Activated CD4-positive, alpha-beta T cell treated with anti-CD3 and anti-CD28 coated beads for 36 hours (primary cell): ENCODE measurements around the gene DHRS7C. TPM values are rescaled to one million over a fixed set of nuclear protein-coding genes. Genes with fewer than 3 reads are reported as not detected.

Experiments used
- ATAC-seq: fragments of 200-7000 bp; cut with Tn5 transposase; one replicate; pipeline ENCODE4 v1.10.0; 2021; ENCODE audit warnings: mild to moderate bottlenecking, moderate library complexity
- CTCF ChIA-PET: fragments of 350-600 bp; sonication (Branson Sonifier 250); formaldehyde crosslinking; loops from one replicate; lab custom pipeline; 2021; ENCODE audit warnings: antibody characterized with exemption; lab: Charles Lee
- POLR2A ChIA-PET: fragments of 350-600 bp; sonication (Branson Sonifier 250); formaldehyde crosslinking; loops from one replicate; lab custom pipeline; 2021; ENCODE audit warnings: antibody characterized with exemption, inconsistent platforms; lab: Charles Lee
- DNase-seq: peaks from one replicate; pipeline ENCODE4 v3.0.0-alpha.2; 2020
- H3K27ac Mint-ChIP-seq: one replicate; pipeline ENCODE4 v1.8.0; 2021; ENCODE audit warnings: mixed read lengths
- H3K27me3 Mint-ChIP-seq: one replicate; pipeline ENCODE4 v1.8.0; 2021; ENCODE audit warnings: mixed read lengths
- H3K36me3 Mint-ChIP-seq: one replicate; pipeline ENCODE4 v1.8.0; 2021; ENCODE audit warnings: low read depth, mixed read lengths
- H3K4me1 Mint-ChIP-seq: one replicate; pipeline ENCODE4 v1.8.0; 2021; ENCODE audit warnings: mixed read lengths
- H3K4me3 Mint-ChIP-seq: one replicate; pipeline ENCODE4 v1.8.0; 2021; ENCODE audit warnings: mild to moderate bottlenecking, moderate library complexity, mixed read lengths
- H3K9me3 Mint-ChIP-seq: one replicate; pipeline ENCODE4 v1.8.0; 2021; ENCODE audit warnings: low read depth, mixed read lengths
- intact Hi-C, 2 experiments: fragments of 100-400 bp; cut with DNase I in 1 of 2; cut with micrococcal nuclease in 1 of 2; formaldehyde crosslinking; loops; one replicate each; pipeline versions ENCODE4 v1.14.2 to v1.15.1; 2022 to 2024; cut with DNase I, micrococcal nuclease
- total RNA-seq, 2 experiments: library from RNA; stranded (reverse); gene quantifications; one replicate each; pipeline ENCODE4 v1.2.3, GENCODE V29; 2021

DHRS7C gene
- total RNA-seq, 2 experiments from 2014 or later: not detected

GRCh38 chr17:9783050-9783449, 8.3 kb downstream of the DHRS7C start:
- Mint-ChIP-seq H3K9me3 (no peaks in the 10 kb centered on the region), H3K27me3 (peaks cover 8% of the 10 kb centered on the region), H3K4me1 (no peaks in the 10 kb centered on the region), H3K36me3 (no peaks in the 10 kb centered on the region), H3K4me3 (no peak overlapping the region), H3K27ac (no peak overlapping the region)
- ATAC-seq (no peak), DNase-seq (no peak)
- CTCF ChIA-PET: no interaction called here
- intact Hi-C loops: no loop called here
- POLR2A ChIA-PET: no interaction called here

- intact Hi-C loops: no loop called here
- Mint-ChIP-seq H3K9me3 (no peaks in the 10 kb centered on the region), H3K36me3 (no peaks in the 10 kb centered on the region), H3K4me3 (no peak overlapping the region), H3K27ac (no peak overlapping the region), H3K4me1 (no peaks in the 10 kb centered on the region), H3K27me3 (peaks cover 12% of the 10 kb centered on the region)
- CTCF ChIA-PET: interaction anchor here (1.0 kb wide), 1 partner anchor 20 kb away, joined by 3 read pairs; no protein-coding TSS in a partner anchor
- POLR2A ChIA-PET: interaction anchor here (0.7 kb wide), 1 partner anchor 59 kb away, joined by 3 read pairs; no protein-coding TSS in a partner anchor
- DNase-seq: no peak
- ATAC-seq: no peak
Measured at GRCh38 chr17:9780552-9780951, 10.8 kb downstream of the DHRS7C start.

GRCh38 chr17:9776911-9777310, 14.5 kb downstream of the DHRS7C start:
- ChIA-PET POLR2A (no interaction called here), CTCF (interaction anchor here (1.0 kb wide), 1 partner anchor 8 kb away, joined by 3 read pairs; no protein-coding TSS in a partner anchor)
- ATAC-seq (no peak), DNase-seq (no peak)
- Mint-ChIP-seq H3K4me1 (no peaks in the 10 kb centered on the region), H3K36me3 (no peaks in the 10 kb centered on the region), H3K27me3 (peaks cover 6% of the 10 kb centered on the region), H3K4me3 (no peak overlapping the region), H3K9me3 (no peaks in the 10 kb centered on the region), H3K27ac (no peak overlapping the region)
- intact Hi-C loops: no loop called here

GRCh38 chr17:9772658-9773057, 18.7 kb downstream of the DHRS7C start:
- POLR2A ChIA-PET: no interaction called here

GRCh38 chr17:9771465-9771864, 19.9 kb downstream of the DHRS7C start:
- Mint-ChIP-seq H3K27ac (no peak overlapping the region), H3K36me3 (no peaks in the 10 kb centered on the region), H3K27me3 (no peaks in the 10 kb centered on the region), H3K4me1 (no peaks in the 10 kb centered on the region), H3K4me3 (no peak overlapping the region), H3K9me3 (no peaks in the 10 kb centered on the region)
- intact Hi-C loops: no loop called here
- ATAC-seq: no peak
- no peak for DNase-seq
- POLR2A ChIA-PET: no interaction called here
- CTCF ChIA-PET: interaction anchor here (0.5 kb wide), 1 partner anchor 63 kb away, joined by 3 read pairs; no protein-coding TSS in a partner anchor

More at GRCh38 chr17:9772658-9773057, 18.7 kb downstream of the DHRS7C start:
- Mint-ChIP-seq H3K27me3 (peaks cover 4% of the 10 kb centered on the region), H3K36me3 (no peaks in the 10 kb centered on the region), H3K27ac (no peak overlapping the region), H3K9me3 (no peaks in the 10 kb centered on the region), H3K4me3 (no peak overlapping the region), H3K4me1 (no peaks in the 10 kb centered on the region)
- CTCF ChIA-PET: no interaction called here
- DNase-seq: no peak
- no peak for ATAC-seq
- intact Hi-C loops: no loop called here

- ChIA-PET POLR2A (no interaction called here), CTCF (interaction anchor here (0.8 to 1.2 kb wide), 7 partner anchors 8 to 194 kb away, joined by 3 to 4 read pairs (median 3); partner anchors contain the start of gene STX8)
- Mint-ChIP-seq H3K27ac (no peak overlapping the region), H3K4me3 (no peak overlapping the region), H3K27me3 (peaks cover 5% of the 10 kb centered on the region), H3K36me3 (no peaks in the 10 kb centered on the region), H3K4me1 (no peaks in the 10 kb centered on the region), H3K9me3 (no peaks in the 10 kb centered on the region)
- DNase-seq: no peak
- ATAC-seq: no peak
- intact Hi-C loops: loop anchor here in 1 of 2 experiments (2.0 kb wide), 1 partner anchor 38 kb away; no protein-coding TSS in a partner anchor
Measured at GRCh38 chr17:9769036-9769695, 22.2 kb downstream of the DHRS7C start.

GRCh38 chr17:9768381-9768934, 22.9 kb downstream of the DHRS7C start:
- no peaks in the 10 kb centered on the region for H3K36me3 Mint-ChIP-seq
- H3K9me3 Mint-ChIP-seq: no peaks in the 10 kb centered on the region
- ChIA-PET POLR2A (no interaction called here), CTCF (interaction anchor here (0.7 to 1.2 kb wide), 8 partner anchors 8 to 193 kb away, joined by 3 to 4 read pairs (median 3); partner anchors contain the start of gene STX8)
- DNase-seq (no peak), ATAC-seq (no peak)
- H3K27me3 Mint-ChIP-seq: peaks cover 7% of the 10 kb centered on the region
- no peak overlapping the region for H3K4me3 Mint-ChIP-seq
- intact Hi-C loops: loop anchor here in 1 of 2 experiments (2.0 kb wide), 1 partner anchor 38 kb away; no protein-coding TSS in a partner anchor
- H3K27ac Mint-ChIP-seq: no peak overlapping the region
- H3K4me1 Mint-ChIP-seq: no peaks in the 10 kb centered on the region

GRCh38 chr17:9767432-9767991, 23.9 kb downstream of the DHRS7C start:
- ChIA-PET POLR2A (no interaction called here), CTCF (interaction anchor here (1.0 kb wide), 1 partner anchor 23 kb away, joined by 3 read pairs; no protein-coding TSS in a partner anchor)
- no peak overlapping the region for H3K27ac Mint-ChIP-seq
- H3K4me1 Mint-ChIP-seq: no peaks in the 10 kb centered on the region
- intact Hi-C loops: no loop called here
- no peak for ATAC-seq
- peaks cover 7% of the 10 kb centered on the region for H3K27me3 Mint-ChIP-seq
- DNase-seq: no peak
- H3K4me3 Mint-ChIP-seq: no peak overlapping the region
- no peaks in the 10 kb centered on the region for H3K9me3 Mint-ChIP-seq
- H3K36me3 Mint-ChIP-seq: no peaks in the 10 kb centered on the region

- Mint-ChIP-seq H3K9me3 (no peaks in the 10 kb centered on the region), H3K36me3 (no peaks in the 10 kb centered on the region), H3K27ac (no peak overlapping the region), H3K27me3 (peaks cover 7% of the 10 kb centered on the region), H3K4me3 (no peak overlapping the region), H3K4me1 (no peaks in the 10 kb centered on the region)
- no peak for ATAC-seq
- intact Hi-C loops: no loop called here
- ChIA-PET POLR2A (no interaction called here), CTCF (interaction anchor here (1.0 kb wide), 1 partner anchor 23 kb away, joined by 3 read pairs; no protein-coding TSS in a partner anchor)
- DNase-seq: no peak
Measured at GRCh38 chr17:9766970-9767369, 24.4 kb downstream of the DHRS7C start.

- H3K27ac Mint-ChIP-seq: no peak overlapping the region
- no peak for DNase-seq
- CTCF ChIA-PET: interaction anchor here (1.2 kb wide), 1 partner anchor 21 kb away, joined by 5 read pairs; no protein-coding TSS in a partner anchor
- POLR2A ChIA-PET: no interaction called here
- H3K4me3 Mint-ChIP-seq: no peak overlapping the region
- H3K9me3 Mint-ChIP-seq: no peaks in the 10 kb centered on the region
- no peaks in the 10 kb centered on the region for H3K4me1 Mint-ChIP-seq
- intact Hi-C loops: no loop called here
- no peak for ATAC-seq
- H3K36me3 Mint-ChIP-seq: no peaks in the 10 kb centered on the region
- peaks cover 8% of the 10 kb centered on the region for H3K27me3 Mint-ChIP-seq
Measured at GRCh38 chr17:9765322-9765721, 26.1 kb downstream of the DHRS7C start.

- Mint-ChIP-seq H3K36me3 (no peaks in the 10 kb centered on the region), H3K4me3 (no peak overlapping the region), H3K4me1 (no peaks in the 10 kb centered on the region), H3K9me3 (no peaks in the 10 kb centered on the region), H3K27me3 (peaks cover 8% of the 10 kb centered on the region), H3K27ac (no peak overlapping the region)
- ATAC-seq (peak; percentile 19), DNase-seq (no peak)
- POLR2A ChIA-PET: no interaction called here
- intact Hi-C loops: no loop called here
- CTCF ChIA-PET: no interaction called here
Measured at GRCh38 chr17:9763643-9764042, 27.7 kb downstream of the DHRS7C start.
